Sigmoid colon (tissue), 7 donors: ENCODE results near the gene CEP112. TPM values are rescaled to one million over a fixed set of nuclear protein-coding genes. Genes with fewer than 3 reads are reported as not detected.
A peak's percentile ranks its signal among the peaks of the same experiment; 100 is the strongest.

Source experiments
- DNase-seq: peaks from one replicate; pipeline ENCODE4 v3.0.0-alpha.2; 2019
- H3K27ac ChIP-seq, 4 donors: fragments of 200-600 bp; sonication (generic); one replicate each; pipeline ENCODE4 v1.5.1; 2016 to 2019; ENCODE audit warnings: mild to moderate bottlenecking in 1 of 4
- H3K27me3 ChIP-seq, 3 donors: fragments of 200-600 bp; sonication (generic); one replicate each; pipeline ENCODE4 v1.5.1; 2019; ENCODE audit warnings: mild to moderate bottlenecking in 1 of 3
- H3K36me3 ChIP-seq, 4 donors: fragments of 200-600 bp; sonication (generic); one replicate each; pipeline ENCODE4 v1.5.1; 2016 to 2019
- H3K4me1 ChIP-seq, 4 donors: fragments of 200-600 bp; sonication (generic); one replicate each; pipeline ENCODE4 v1.5.1; 2017 to 2019
- H3K4me3 ChIP-seq, 4 donors: fragments of 200-600 bp; sonication (generic); one replicate each; pipeline ENCODE4 v1.5.1; 2017 to 2019; ENCODE audit warnings: mild to moderate bottlenecking in 2 of 4, moderate library complexity in 1 of 4
- H3K9me3 ChIP-seq, 4 donors: fragments of 200-600 bp in 3 of 4; sonication (generic) in 3 of 4; one replicate each; pipeline versions ENCODE4 v1.5.1 to v1.6.1; 2013 to 2019
- EP300 ChIP-seq, 4 donors: sonication (generic); formaldehyde crosslinking; IDR thresholded peaks; one replicate each; pipeline ENCODE4 v1.6.1; 2017; ENCODE audit warnings: antibody characterized with exemption in 4 of 4
- POLR2A ChIP-seq, 2 donors: fragments of 450-650 bp; IDR thresholded peaks; one replicate each; pipeline ENCODE4 v1.6.1; 2016; ENCODE audit warnings: antibody characterized with exemption in 2 of 2, mild to moderate bottlenecking in 2 of 2, moderate library complexity in 2 of 2
- POLR2AphosphoS5 ChIP-seq, 4 donors: sonication (generic); formaldehyde crosslinking; IDR thresholded peaks; one replicate each; pipeline ENCODE4 v1.6.1; 2017; ENCODE audit warnings: antibody characterized with exemption in 4 of 4
- WGBS, 2 donors: extraction: QIAGEN DNeasy Blood & Tissue Kit; methylation state at CpG; one replicate each; pipeline ENCODE4 v1.1.7; 2013; 5-methylcytosine and 5-hydroxymethylcytosine counted together
- intact Hi-C: fragments of 100-400 bp; cut with DNase I; formaldehyde crosslinking; loops from one replicate; pipeline ENCODE4 v1.15.1; 2023
- polyA plus RNA-seq, 3 donors: library from polyadenylated mRNA; stranded (reverse); fragments of 200-250 nt; gene quantifications; one replicate each; pipeline ENCODE4 v1.2.3, GENCODE V29; 2013
- total RNA-seq, 4 donors: library from RNA; depleted of rRNA; stranded (reverse); fragments of >200 nt; gene quantifications; one replicate each; pipeline ENCODE4 v1.1.0, GENCODE V29; 2016
- TF ChIP-seq, protein P1 (sequence below), 4 experiments: fragments of 450-650 bp in 3 of 4; fragments of 200-600 bp in 1 of 4; IDR thresholded peaks; one replicate each; pipeline ENCODE4 v1.5.1; 2016 to 2019; ENCODE audit warnings: antibody characterized with exemption in 4 of 4, mild to moderate bottlenecking in 3 of 4, moderate library complexity in 2 of 4
- donor health status: healthy with polysubstance abuse.
- donor health status: Bipolar disorder and iron deficiency.
- donor health status: healthy.

CEP112 gene
- total and polyA plus RNA-seq, 7 donors = 0.92 to 29.1 (median 15.1) TPM

DNA sequence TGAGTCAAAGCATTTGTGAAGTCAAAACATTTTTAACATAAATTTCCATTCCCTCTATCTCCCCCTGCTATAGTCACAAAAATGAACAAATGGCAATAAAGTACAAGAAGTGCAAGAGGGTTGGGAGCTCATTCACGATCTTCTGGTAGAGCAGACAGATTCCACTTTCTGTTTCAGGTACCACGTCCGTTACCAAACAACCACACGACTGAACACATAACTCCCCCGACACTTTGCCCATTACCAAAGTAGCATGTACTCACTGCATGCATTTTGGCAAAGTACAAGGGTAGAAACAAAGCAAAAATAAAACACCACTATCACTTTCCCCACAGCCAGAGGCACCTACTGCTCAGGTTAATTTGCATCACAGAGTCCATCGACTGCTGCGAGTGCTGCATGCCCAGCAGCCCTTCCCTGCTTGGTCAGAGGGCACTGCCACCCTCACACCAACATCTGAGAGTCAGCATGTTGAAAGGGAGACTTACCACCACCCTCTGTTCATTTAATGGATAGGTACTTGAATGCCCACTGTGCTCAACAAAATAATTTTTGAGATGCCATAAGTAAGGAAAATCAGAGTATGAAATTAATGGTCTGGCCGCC is 480.2 kb downstream of the CEP112 start:
- intact Hi-C loops = loop anchor here (2.0 to 5.0 kb wide), 3 partner anchors 37 to 157 kb away; no protein-coding TSS in a partner anchor
- WGBS, 2 donors = 29 to 69% methylated on average over 8 of the region's 8 CpGs
- no peak for DNase-seq
- no peak for TF ChIP-seq EP300 (IDR thresholded peaks at IDR 0.05)
- no peaks in the 10 kb centered on the region for H3K27me3 ChIP-seq
- H3K4me1 ChIP-seq = peaks cover 0 to 32% (median 27%) of the 10 kb centered on the region in 4 donors
- no peaks in the 10 kb centered on the region for H3K36me3 ChIP-seq
- H3K4me3 ChIP-seq = no peak overlapping the region
- H3K27ac ChIP-seq = peak overlapping the region; percentile 23 to 75 (median 52)
- H3K9me3 ChIP-seq = no peaks in the 10 kb centered on the region

DNA sequence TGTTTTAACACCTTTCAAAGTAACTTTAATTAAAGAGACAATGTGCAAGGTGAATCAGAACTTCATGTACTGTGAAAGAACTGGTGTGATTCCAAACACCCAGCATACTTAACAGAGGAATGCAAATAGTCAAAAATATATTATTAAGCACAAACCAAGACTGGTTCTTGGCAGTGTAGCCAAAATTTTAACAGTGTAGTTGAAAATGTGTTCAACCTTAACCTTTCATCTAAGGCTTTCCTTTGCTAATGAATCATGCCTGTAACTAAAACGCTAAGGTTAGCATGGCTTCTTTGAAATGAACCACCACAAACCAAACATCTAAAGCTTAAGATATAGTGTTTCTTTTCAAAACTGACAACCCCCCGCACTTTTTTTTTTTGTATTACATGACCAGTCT is 484.2 kb downstream of the CEP112 start:
- intact Hi-C loops = no loop called here
- no peaks in the 10 kb centered on the region for H3K36me3 ChIP-seq
- TF ChIP-seq, protein P1, sequence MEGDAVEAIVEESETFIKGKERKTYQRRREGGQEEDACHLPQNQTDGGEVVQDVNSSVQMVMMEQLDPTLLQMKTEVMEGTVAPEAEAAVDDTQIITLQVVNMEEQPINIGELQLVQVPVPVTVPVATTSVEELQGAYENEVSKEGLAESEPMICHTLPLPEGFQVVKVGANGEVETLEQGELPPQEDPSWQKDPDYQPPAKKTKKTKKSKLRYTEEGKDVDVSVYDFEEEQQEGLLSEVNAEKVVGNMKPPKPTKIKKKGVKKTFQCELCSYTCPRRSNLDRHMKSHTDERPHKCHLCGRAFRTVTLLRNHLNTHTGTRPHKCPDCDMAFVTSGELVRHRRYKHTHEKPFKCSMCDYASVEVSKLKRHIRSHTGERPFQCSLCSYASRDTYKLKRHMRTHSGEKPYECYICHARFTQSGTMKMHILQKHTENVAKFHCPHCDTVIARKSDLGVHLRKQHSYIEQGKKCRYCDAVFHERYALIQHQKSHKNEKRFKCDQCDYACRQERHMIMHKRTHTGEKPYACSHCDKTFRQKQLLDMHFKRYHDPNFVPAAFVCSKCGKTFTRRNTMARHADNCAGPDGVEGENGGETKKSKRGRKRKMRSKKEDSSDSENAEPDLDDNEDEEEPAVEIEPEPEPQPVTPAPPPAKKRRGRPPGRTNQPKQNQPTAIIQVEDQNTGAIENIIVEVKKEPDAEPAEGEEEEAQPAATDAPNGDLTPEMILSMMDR (IDR thresholded peaks at IDR 0.05) = no peak
- TF ChIP-seq POLR2AphosphoS5 (IDR thresholded peaks at IDR 0.05) (peak; percentile 47 to 75 (median 64)), POLR2A (IDR thresholded peaks at IDR 0.05) (no peak), EP300 (IDR thresholded peaks at IDR 0.05) (peak in 2 of 4 donors; percentile 14 to 80)
- no peaks in the 10 kb centered on the region for H3K27me3 ChIP-seq
- WGBS, 2 donors = 35 to 75% methylated on average over 2 of the region's 2 CpGs
- no peak for DNase-seq
- peaks cover 0 to 24% (median 22%) of the 10 kb centered on the region in 4 donors for H3K4me1 ChIP-seq
- H3K9me3 ChIP-seq = no peaks in the 10 kb centered on the region
- H3K27ac ChIP-seq = peak overlapping the region in 2 of 4 donors; percentile 27 to 65
- no peak overlapping the region for H3K4me3 ChIP-seq

DNA sequence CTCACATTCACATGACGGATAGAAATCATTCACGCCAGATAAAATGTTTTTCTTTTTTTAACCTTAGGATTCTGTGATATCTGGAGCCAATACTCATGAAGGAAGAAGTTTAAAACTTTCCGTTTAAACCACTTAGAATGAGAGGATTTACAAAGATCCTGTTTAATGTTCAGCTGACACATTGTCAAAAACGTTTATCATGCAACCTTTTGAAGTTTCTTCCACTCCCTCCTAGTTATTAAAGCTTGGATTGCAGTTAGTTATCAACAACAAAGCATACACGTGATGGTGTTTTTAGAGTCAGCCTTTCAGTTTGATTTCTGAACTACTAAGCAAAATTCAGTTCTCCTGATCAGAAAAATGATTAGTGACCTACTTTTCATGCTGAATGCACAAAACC is 487.2 kb downstream of the CEP112 start:
- no peak overlapping the region for H3K4me3 ChIP-seq
- intact Hi-C loops = no loop called here
- H3K36me3 ChIP-seq = no peaks in the 10 kb centered on the region
- TF ChIP-seq, protein P1 (IDR thresholded peaks at IDR 0.05) = no peak
- no peak for TF ChIP-seq POLR2A (IDR thresholded peaks at IDR 0.05)
- TF ChIP-seq EP300 (IDR thresholded peaks at IDR 0.05) = no peak
- TF ChIP-seq POLR2AphosphoS5 (IDR thresholded peaks at IDR 0.05) = no peak
- 48 to 69% methylated on average over 5 of the region's 5 CpGs for WGBS, 2 donors
- no peak overlapping the region for H3K27ac ChIP-seq
- H3K9me3 ChIP-seq = no peaks in the 10 kb centered on the region
- H3K4me1 ChIP-seq = peaks cover 0 to 15% (median 14%) of the 10 kb centered on the region in 4 donors
- no peak for DNase-seq
- H3K27me3 ChIP-seq = no peaks in the 10 kb centered on the region

DNA sequence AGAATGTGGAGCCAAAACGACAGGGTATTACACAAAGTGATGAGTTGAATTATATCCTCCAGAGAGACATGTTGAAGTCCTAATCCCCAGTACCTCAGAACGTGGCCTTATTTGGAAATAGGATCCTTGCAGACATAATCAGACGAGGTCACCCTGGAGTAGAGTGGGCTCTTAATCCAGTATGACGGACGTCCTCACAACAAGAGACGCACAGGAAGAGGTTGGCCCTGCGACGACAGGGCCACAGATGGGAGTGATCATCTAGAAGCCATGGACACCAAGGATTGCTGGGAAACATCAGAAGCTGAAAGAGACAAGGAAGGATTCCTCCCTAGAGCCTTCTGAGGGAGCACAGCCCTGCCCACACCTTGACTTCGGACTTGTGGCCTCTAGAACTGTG is 488.0 kb downstream of the CEP112 start:
- Histone ChIP-seq H3K4me3 (no peak overlapping the region), H3K9me3 (no peaks in the 10 kb centered on the region), H3K4me1 (peaks cover 0 to 15% (median 14%) of the 10 kb centered on the region in 4 donors), H3K27ac (no peak overlapping the region), H3K36me3 (no peaks in the 10 kb centered on the region), H3K27me3 (no peaks in the 10 kb centered on the region)
- TF ChIP-seq POLR2A (IDR thresholded peaks at IDR 0.05) (no peak), POLR2AphosphoS5 (IDR thresholded peaks at IDR 0.05) (no peak)
- no peak for DNase-seq
- intact Hi-C loops = no loop called here
- WGBS, 2 donors = 90 to 91% methylated on average over 9 of the region's 9 CpGs

DNA sequence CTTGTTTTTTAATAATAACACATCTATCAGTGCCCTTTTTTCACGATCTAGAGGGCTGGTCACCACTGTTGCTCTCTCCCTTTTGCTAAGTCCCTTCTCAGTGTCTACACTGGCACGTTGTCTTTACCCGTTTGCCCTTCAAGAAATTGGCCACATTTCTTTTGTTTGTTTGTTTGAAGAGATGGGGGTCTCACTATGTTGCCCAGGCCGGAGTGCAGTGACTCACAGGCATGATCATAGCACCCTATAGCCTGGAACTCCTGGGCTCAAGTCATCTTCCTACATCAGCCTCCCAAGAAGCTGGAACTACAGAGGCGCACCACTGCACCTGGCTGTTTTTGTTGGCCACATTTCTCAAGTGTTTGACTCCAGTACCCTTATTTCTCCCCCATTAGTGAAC is 492.5 kb downstream of the CEP112 start:
- WGBS, 2 donors = 77 to 87% methylated on average over 5 of the region's 5 CpGs
- no peak overlapping the region for H3K27ac ChIP-seq
- H3K4me3 ChIP-seq = no peak overlapping the region
- intact Hi-C loops = no loop called here
- no peaks in the 10 kb centered on the region for H3K9me3 ChIP-seq
- DNase-seq = no peak
- no peaks in the 10 kb centered on the region for H3K27me3 ChIP-seq
- no peaks in the 10 kb centered on the region for H3K36me3 ChIP-seq
- H3K4me1 ChIP-seq = no peaks in the 10 kb centered on the region
- TF ChIP-seq EP300 (IDR thresholded peaks at IDR 0.05) (no peak), POLR2A (IDR thresholded peaks at IDR 0.05) (no peak), POLR2AphosphoS5 (IDR thresholded peaks at IDR 0.05) (no peak)
- TF ChIP-seq, protein P1 (IDR thresholded peaks at IDR 0.05) = no peak
